Astrocyte (in vitro differentiated cells and primary cell): ENCODE data around the gene AFF4. TPM values are rescaled to one million over a fixed set of nuclear protein-coding genes. Genes with fewer than 3 reads are reported as not detected.
A peak's percentile ranks its signal among the peaks of the same experiment; 100 is the strongest.

Experiments used
- DNase-seq: peaks from one replicate; pipeline ENCODE4 v3.0.0-alpha.2; 2010; ENCODE audit warnings: low read depth
- FAIRE-seq: peaks from 2 replicates; lab custom pipeline; 2011; peaks lifted over from hg19 to GRCh38; lab: Jason Lieb, UNC
- H2AFZ ChIP-seq: 2 replicates; pipeline ENCODE4 v1.6.0; 2012; ENCODE audit warnings: low read depth, low read length, inconsistent platforms
- H3K27ac ChIP-seq: 2 replicates; pipeline ENCODE4 v1.5.1; 2011; ENCODE audit warnings: low read depth, low read length, inconsistent platforms
- H3K27me3 ChIP-seq: 2 replicates; pipeline ENCODE4 v1.6.0; 2011; ENCODE audit warnings: low read length, inconsistent platforms; ENCODE audit not compliant: insufficient read depth
- H3K36me3 ChIP-seq: 2 replicates; pipeline ENCODE4 v1.5.1; 2011; ENCODE audit warnings: low read length, inconsistent platforms; ENCODE audit not compliant: insufficient read depth
- H3K4me1 ChIP-seq: 2 replicates; pipeline ENCODE4 v1.5.1; 2011; ENCODE audit warnings: low read length, inconsistent platforms; ENCODE audit not compliant: insufficient read depth
- H3K4me2 ChIP-seq: 2 replicates; pipeline ENCODE4 v1.6.0; 2012; ENCODE audit warnings: low read length, inconsistent platforms
- H3K4me3 ChIP-seq: 2 replicates; pipeline ENCODE4 v1.5.1; 2011; ENCODE audit warnings: low read depth, mild to moderate bottlenecking, low read length, inconsistent platforms; ENCODE audit not compliant: insufficient read depth
- H3K79me2 ChIP-seq: 2 replicates; pipeline ENCODE4 v1.6.0; 2012; ENCODE audit warnings: mild to moderate bottlenecking, low read length, inconsistent platforms; ENCODE audit not compliant: insufficient read depth
- H3K9ac ChIP-seq: 2 replicates; pipeline ENCODE4 v1.6.0; 2012; ENCODE audit warnings: mild to moderate bottlenecking, low read length, inconsistent platforms
- H3K9me3 ChIP-seq: 2 replicates; pipeline ENCODE4 v1.5.1; 2012; ENCODE audit warnings: low read depth, mild to moderate bottlenecking, low read length, inconsistent platforms; ENCODE audit not compliant: insufficient read depth
- H4K20me1 ChIP-seq: 2 replicates; pipeline ENCODE4 v1.6.0; 2012; ENCODE audit warnings: low read length, inconsistent platforms; ENCODE audit not compliant: insufficient read depth
- H3K27ac Mint-ChIP-seq: one replicate; pipeline ENCODE4 v1.8.0; 2021; ENCODE audit warnings: mild to moderate bottlenecking, mixed read lengths; ENCODE audit not compliant: unreplicated experiment
- H3K27me3 Mint-ChIP-seq: one replicate; pipeline ENCODE4 v1.8.0; 2021; ENCODE audit warnings: low read depth, mixed read lengths; ENCODE audit not compliant: unreplicated experiment
- H3K36me3 Mint-ChIP-seq: one replicate; pipeline ENCODE4 v1.8.0; 2021; ENCODE audit warnings: low read depth, mixed read lengths; ENCODE audit not compliant: unreplicated experiment
- H3K4me1 Mint-ChIP-seq: one replicate; pipeline ENCODE4 v1.8.0; 2021; ENCODE audit warnings: low read depth, mixed read lengths; ENCODE audit not compliant: unreplicated experiment
- H3K4me3 Mint-ChIP-seq: one replicate; pipeline ENCODE4 v1.8.0; 2021; ENCODE audit warnings: mild to moderate bottlenecking, moderate library complexity, mixed read lengths; ENCODE audit not compliant: unreplicated experiment
- H3K9me3 Mint-ChIP-seq: one replicate; pipeline ENCODE4 v1.8.0; 2021; ENCODE audit warnings: mild to moderate bottlenecking, mixed read lengths; ENCODE audit not compliant: unreplicated experiment
- CTCF ChIP-seq: IDR thresholded peaks from 2 replicates; pipeline ENCODE4 v1.5.1; 2011; ENCODE audit warnings: low read depth, mild to moderate bottlenecking, inconsistent platforms, low read length, moderate library complexity; ENCODE audit not compliant: insufficient read depth
- EZH2 ChIP-seq: IDR thresholded peaks from 2 replicates; pipeline ENCODE4 v1.6.1; 2012; ENCODE audit warnings: mild to moderate bottlenecking, low read length, inconsistent platforms; ENCODE audit not compliant: insufficient read depth
- total RNA-seq: library from RNA; stranded (reverse); gene quantifications from 2 replicates; pipeline ENCODE4 v1.2.1, GENCODE V29; 2021

Gene AFF4
- total RNA-seq, 1 donor from 2014 or later, result 163 TPM

GRCh38 chr5:132941331-132941730 is 22.1 kb downstream of the AFF4 start:
- H3K4me2 ChIP-seq, result no peak overlapping the region
- H2AFZ ChIP-seq, result no peak overlapping the region
- no peaks in the 10 kb centered on the region for H3K9me3 ChIP-seq
- Mint-ChIP-seq H3K4me3 (no peak overlapping the region), H3K9me3 (no peaks in the 10 kb centered on the region), H3K27ac (peak overlapping the region; percentile 1), H3K4me1 (peaks cover 8% of the 10 kb centered on the region), H3K36me3 (peaks cover 2% of the 10 kb centered on the region), H3K27me3 (no peaks in the 10 kb centered on the region)
- no peak for TF ChIP-seq EZH2
- TF ChIP-seq CTCF, result no peak
- H3K36me3 ChIP-seq, result peaks cover 9% of the 10 kb centered on the region
- H3K27me3 ChIP-seq, result no peaks in the 10 kb centered on the region
- H3K4me3 ChIP-seq, result no peak overlapping the region
- peaks cover 96% of the 10 kb centered on the region for H4K20me1 ChIP-seq
- H3K27ac ChIP-seq, result no peak overlapping the region
- DNase-seq (no peak), FAIRE-seq (no peak)
- no peak overlapping the region for H3K9ac ChIP-seq
- no peaks in the 10 kb centered on the region for H3K4me1 ChIP-seq
- H3K79me2 ChIP-seq, result peaks cover 98% of the 10 kb centered on the region

- H3K4me1 ChIP-seq, result no peaks in the 10 kb centered on the region
- peaks cover 94% of the 10 kb centered on the region for H3K79me2 ChIP-seq
- Mint-ChIP-seq H3K27ac (no peak overlapping the region), H3K36me3 (peaks cover 13% of the 10 kb centered on the region), H3K4me3 (no peak overlapping the region), H3K27me3 (no peaks in the 10 kb centered on the region), H3K9me3 (peaks cover 2% of the 10 kb centered on the region), H3K4me1 (peaks cover 6% of the 10 kb centered on the region)
- H3K4me3 ChIP-seq, result no peak overlapping the region
- H3K9me3 ChIP-seq, result no peaks in the 10 kb centered on the region
- DNase-seq, result no peak
- TF ChIP-seq CTCF (no peak), EZH2 (no peak)
- H3K4me2 ChIP-seq, result no peak overlapping the region
- H3K36me3 ChIP-seq, result peaks cover 60% of the 10 kb centered on the region
- H3K27ac ChIP-seq, result no peak overlapping the region
- H3K9ac ChIP-seq, result no peak overlapping the region
- FAIRE-seq, result no peak
- H3K27me3 ChIP-seq, result no peaks in the 10 kb centered on the region
- H4K20me1 ChIP-seq, result peaks cover 89% of the 10 kb centered on the region
- no peak overlapping the region for H2AFZ ChIP-seq
Observed at GRCh38 chr5:132928062-132928407, 35.4 kb downstream of the AFF4 start.

GRCh38 chr5:132927355-132928061 is 35.9 kb downstream of the AFF4 start:
- peaks cover 11% of the 10 kb centered on the region for H3K36me3 Mint-ChIP-seq
- no peaks in the 10 kb centered on the region for H3K27me3 Mint-ChIP-seq
- Histone ChIP-seq H3K4me2 (no peak overlapping the region), H3K9me3 (no peaks in the 10 kb centered on the region), H3K9ac (no peak overlapping the region), H3K4me3 (no peak overlapping the region), H4K20me1 (peaks cover 86% of the 10 kb centered on the region), H3K79me2 (peaks cover 89% of the 10 kb centered on the region), H3K27ac (no peak overlapping the region), H3K36me3 (peaks cover 55% of the 10 kb centered on the region), H3K4me1 (no peaks in the 10 kb centered on the region), H3K27me3 (no peaks in the 10 kb centered on the region), H2AFZ (no peak overlapping the region)
- FAIRE-seq, result no peak
- DNase-seq, result no peak
- TF ChIP-seq CTCF (no peak), EZH2 (no peak)
- H3K4me1 Mint-ChIP-seq, result peaks cover 6% of the 10 kb centered on the region
- H3K27ac Mint-ChIP-seq, result no peak overlapping the region
- peaks cover 2% of the 10 kb centered on the region for H3K9me3 Mint-ChIP-seq
- no peak overlapping the region for H3K4me3 Mint-ChIP-seq
